NCI-H82 treated with DMSO at 0.1 percent for 48 hours (cell line): Measurements from ENCODE around the gene SLC35F1.
"Not testable (repeated sequence)": the region's sequence is repeated elsewhere in the genome, so short reads cannot be mapped to it uniquely, and the experiment has no call there.

Experiments used
- DNase-seq: peaks from one replicate; lab custom pipeline; 2025; ENCODE audit not compliant: unreplicated experiment; lab: John Stamatoyannopoulos, UW

SLC35F1 gene

GRCh38 chr6:117989086-117989485 is 82.0 kb downstream of the SLC35F1 start:
- no peak for DNase-seq

- no peak for DNase-seq
These were observed 83.1 kb downstream of the SLC35F1 start for GRCh38 chr6:117990151-117990550.

- no peak for DNase-seq
These were observed 85.8 kb downstream of the SLC35F1 start for GRCh38 chr6:117992856-117993255.

GRCh38 chr6:118012944-118013343 is 105.9 kb downstream of the SLC35F1 start:
- no peak for DNase-seq

- no peak for DNase-seq
These were observed 109.5 kb downstream of the SLC35F1 start for GRCh38 chr6:118016532-118016931.

- no peak for DNase-seq
These were observed 110.3 kb downstream of the SLC35F1 start for GRCh38 chr6:118017301-118017848.

- no peak for DNase-seq
These were observed 116.7 kb downstream of the SLC35F1 start for GRCh38 chr6:118023771-118024170.

GRCh38 chr6:118029967-118030366 is 122.9 kb downstream of the SLC35F1 start:
- DNase-seq = no peak

- not testable (repeated sequence) for DNase-seq
These were observed 130.4 kb downstream of the SLC35F1 start for GRCh38 chr6:118037479-118037878.

- DNase-seq = no peak
These were observed 135.8 kb downstream of the SLC35F1 start for GRCh38 chr6:118042855-118043254.

- no peak for DNase-seq
These were observed 137.2 kb downstream of the SLC35F1 start for GRCh38 chr6:118044275-118044674.

GRCh38 chr6:118054082-118054481 is 147.0 kb downstream of the SLC35F1 start:
- no peak for DNase-seq

GRCh38 chr6:118061666-118062065 is 154.6 kb downstream of the SLC35F1 start:
- DNase-seq = no peak

- DNase-seq = no peak
These were observed 173.5 kb downstream of the SLC35F1 start for GRCh38 chr6:118080547-118080946.

- no peak for DNase-seq
These were observed 176.6 kb downstream of the SLC35F1 start for GRCh38 chr6:118083711-118084110.

- no peak for DNase-seq
These were observed 178.6 kb downstream of the SLC35F1 start for GRCh38 chr6:118085665-118086064.

GRCh38 chr6:118086159-118086558 is 179.1 kb downstream of the SLC35F1 start:
- DNase-seq = no peak

- no peak for DNase-seq
These were observed 185.0 kb downstream of the SLC35F1 start for GRCh38 chr6:118092086-118092485.

- no peak for DNase-seq
These were observed 190.5 kb downstream of the SLC35F1 start for GRCh38 chr6:118097576-118097975.

GRCh38 chr6:118100717-118101116 is 193.7 kb downstream of the SLC35F1 start:
- no peak for DNase-seq

- no peak for DNase-seq
These were observed 194.2 kb downstream of the SLC35F1 start for GRCh38 chr6:118101220-118101619.

GRCh38 chr6:118101831-118102345 is 194.8 kb downstream of the SLC35F1 start:
- no peak for DNase-seq

GRCh38 chr6:118102401-118102800 is 195.3 kb downstream of the SLC35F1 start:
- no peak for DNase-seq
